Smooth muscle cell (in vitro differentiated cells): Measurements from ENCODE around the gene CDC42EP4. TPM values are rescaled to one million over a fixed set of nuclear protein-coding genes. Genes with fewer than 3 reads are reported as not detected.

Experiments
- DNase-seq: peaks from one replicate; lab custom pipeline; 2025; ENCODE audit not compliant: unreplicated experiment; lab: John Stamatoyannopoulos, UW
- H2AFZ ChIP-seq: fragments of 200-600 bp; sonication (generic); 2 replicates; pipeline ENCODE4 v1.6.0; 2016; ENCODE audit warnings: antibody characterized with exemption, low read depth, mild to moderate bottlenecking
- H3F3A ChIP-seq: fragments of 200-600 bp; sonication (generic); 2 replicates; pipeline ENCODE4 v1.6.0; 2017; ENCODE audit warnings: antibody characterized with exemption, low read depth
- H3K27ac ChIP-seq: fragments of 200-600 bp; sonication (generic); 2 replicates; pipeline ENCODE4 v1.5.1; 2016; ENCODE audit warnings: low read depth, mild to moderate bottlenecking
- H3K27me3 ChIP-seq: fragments of 200-600 bp; sonication (generic); 2 replicates; pipeline ENCODE4 v1.6.1; 2016; ENCODE audit warnings: low read depth, mild to moderate bottlenecking
- H3K36me3 ChIP-seq: fragments of 200-600 bp; sonication (generic); 2 replicates; pipeline ENCODE4 v1.5.1; 2016; ENCODE audit warnings: low read depth
- H3K4me1 ChIP-seq: fragments of 200-600 bp; sonication (generic); 2 replicates; pipeline ENCODE4 v1.5.1; 2016; ENCODE audit warnings: low read depth
- H3K4me2 ChIP-seq: fragments of 200-600 bp; sonication (generic); 2 replicates; pipeline ENCODE4 v1.6.0; 2016; ENCODE audit warnings: mild to moderate bottlenecking
- H3K4me3 ChIP-seq: fragments of 200-600 bp; sonication (generic); 2 replicates; pipeline ENCODE4 v1.5.1; 2016; ENCODE audit warnings: mild to moderate bottlenecking
- H3K79me2 ChIP-seq: fragments of 200-600 bp; sonication (generic); 2 replicates; pipeline ENCODE4 v1.6.0; 2016; ENCODE audit warnings: low read depth, mild to moderate bottlenecking
- H3K9ac ChIP-seq: fragments of 200-600 bp; sonication (generic); 2 replicates; pipeline ENCODE4 v1.6.0; 2016; ENCODE audit warnings: low read depth
- H3K9me3 ChIP-seq: fragments of 200-600 bp; sonication (generic); replicated peaks from 2 replicates; pipeline ENCODE4 v1.5.1; 2016; ENCODE audit warnings: low read depth
- H4K20me1 ChIP-seq: fragments of 200-600 bp; sonication (generic); 2 replicates; pipeline ENCODE4 v1.6.0; 2016; ENCODE audit warnings: low read depth
- CTCF ChIP-seq: fragments of 200-600 bp; sonication (generic); IDR thresholded peaks from 2 replicates; pipeline ENCODE4 v1.5.1; 2017; ENCODE audit warnings: borderline replicate concordance, mild to moderate bottlenecking, antibody characterized with exemption; ENCODE audit not compliant: insufficient read depth, poor library complexity, severe bottlenecking
- WGBS: methylation state at CpG from one replicate; pipeline ENCODE4 v1.1.7; 2016; ENCODE audit warnings: low lambda C conversion rate; 5-methylcytosine and 5-hydroxymethylcytosine counted together
- polyA plus RNA-seq: library from polyadenylated mRNA; unstranded; fragments of >200 nt; fragmentation: Nextera tagmentation; extraction: Ambion mirVana; gene quantifications from 2 replicates; pipeline ENCODE4 v1.2.1, GENCODE V29; 2016
- total RNA-seq: library from RNA; depleted of rRNA; stranded (reverse); fragments of >200 nt; gene quantifications from 2 replicates; pipeline ENCODE4 v1.2.3, GENCODE V29; 2014

Gene CDC42EP4
- total and polyA plus RNA-seq, 2 experiments from 2014 or later = 15.1 to 21.4 TPM

DNA sequence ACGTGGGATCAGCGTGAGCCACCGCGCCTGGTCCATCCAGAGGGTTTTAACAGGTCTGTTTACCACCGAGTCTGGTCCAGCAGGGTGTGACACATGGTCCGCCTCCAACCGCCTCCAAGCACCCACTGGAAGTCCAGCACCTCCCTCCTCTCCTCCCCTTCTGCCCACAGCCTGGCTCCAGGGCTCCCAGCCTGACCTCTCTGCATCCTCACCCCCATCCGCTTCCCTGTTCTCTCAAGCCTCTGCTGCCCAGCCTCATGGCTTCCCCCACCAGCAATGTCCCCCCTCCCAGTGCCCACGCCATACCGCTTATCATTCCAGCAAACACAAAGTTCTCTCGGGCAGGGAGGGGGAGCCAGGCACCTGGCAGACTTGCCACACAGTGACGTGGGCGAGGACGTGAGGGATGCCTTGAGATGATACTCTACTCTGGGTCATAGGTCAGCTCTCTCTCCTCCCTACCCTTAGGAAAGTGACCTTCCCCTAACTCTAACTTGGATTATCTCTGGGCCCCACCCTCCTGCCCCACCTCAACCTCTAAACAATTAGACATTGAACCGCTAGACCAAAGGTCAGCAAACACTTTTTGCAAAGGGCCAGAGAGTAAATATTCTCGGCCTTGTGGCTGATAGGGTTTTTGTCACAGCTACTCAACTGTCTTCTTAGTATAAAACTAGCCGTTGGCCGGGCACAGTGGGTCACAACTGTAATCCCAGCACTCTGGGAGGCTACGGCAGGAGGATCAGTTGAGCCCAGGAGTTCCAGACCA is 23.1 kb downstream of the CDC42EP4 start:
- no peaks in the 10 kb centered on the region for H3F3A ChIP-seq
- no peak overlapping the region for H3K4me3 ChIP-seq
- DNase-seq = no peak
- WGBS = 90% methylated on average over 18 of the region's 19 CpGs
- H3K4me2 ChIP-seq = no peak overlapping the region
- no peaks in the 10 kb centered on the region for H3K9me3 ChIP-seq
- H3K4me1 ChIP-seq = peaks cover 7% of the 10 kb centered on the region
- TF ChIP-seq CTCF = no peak
- H3K79me2 ChIP-seq = peaks cover 40% of the 10 kb centered on the region
- peaks cover 93% of the 10 kb centered on the region for H4K20me1 ChIP-seq
- no peak overlapping the region for H2AFZ ChIP-seq
- no peaks in the 10 kb centered on the region for H3K27me3 ChIP-seq
- no peak overlapping the region for H3K9ac ChIP-seq
- H3K36me3 ChIP-seq = no peaks in the 10 kb centered on the region
- H3K27ac ChIP-seq = no peak overlapping the region

DNA sequence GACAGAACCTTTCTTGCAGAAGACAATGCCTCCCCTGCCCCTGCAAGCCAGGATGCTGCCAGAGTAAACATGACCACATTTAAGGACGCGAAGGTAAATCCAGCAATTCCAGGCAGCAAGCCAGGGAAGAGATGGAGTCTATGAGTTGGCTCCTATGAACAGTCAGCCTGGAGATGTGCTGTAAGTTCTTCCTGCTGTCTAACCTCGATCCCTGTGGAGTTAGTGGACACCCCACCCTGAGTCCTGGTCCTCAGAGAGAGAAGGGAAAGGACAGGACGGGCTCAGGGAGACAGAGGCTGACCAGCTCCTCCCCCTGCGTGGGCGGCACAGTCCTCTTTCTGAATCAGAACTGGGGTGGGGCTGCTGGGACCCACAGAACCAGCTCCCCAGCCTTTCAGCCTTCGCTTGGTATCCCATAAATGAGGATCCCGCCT is 24.9 kb downstream of the CDC42EP4 start:
- DNase-seq = no peak
- Histone ChIP-seq H3K36me3 (no peaks in the 10 kb centered on the region), H4K20me1 (peaks cover 92% of the 10 kb centered on the region), H3F3A (no peaks in the 10 kb centered on the region), H2AFZ (no peak overlapping the region), H3K79me2 (peaks cover 32% of the 10 kb centered on the region), H3K4me2 (no peak overlapping the region), H3K4me1 (peaks cover 10% of the 10 kb centered on the region), H3K27me3 (no peaks in the 10 kb centered on the region), H3K27ac (no peak overlapping the region), H3K9ac (no peak overlapping the region), H3K9me3 (no peaks in the 10 kb centered on the region), H3K4me3 (no peak overlapping the region)
- TF ChIP-seq CTCF = no peak
- WGBS = 80% methylated on average over 8 of the region's 8 CpGs

DNA sequence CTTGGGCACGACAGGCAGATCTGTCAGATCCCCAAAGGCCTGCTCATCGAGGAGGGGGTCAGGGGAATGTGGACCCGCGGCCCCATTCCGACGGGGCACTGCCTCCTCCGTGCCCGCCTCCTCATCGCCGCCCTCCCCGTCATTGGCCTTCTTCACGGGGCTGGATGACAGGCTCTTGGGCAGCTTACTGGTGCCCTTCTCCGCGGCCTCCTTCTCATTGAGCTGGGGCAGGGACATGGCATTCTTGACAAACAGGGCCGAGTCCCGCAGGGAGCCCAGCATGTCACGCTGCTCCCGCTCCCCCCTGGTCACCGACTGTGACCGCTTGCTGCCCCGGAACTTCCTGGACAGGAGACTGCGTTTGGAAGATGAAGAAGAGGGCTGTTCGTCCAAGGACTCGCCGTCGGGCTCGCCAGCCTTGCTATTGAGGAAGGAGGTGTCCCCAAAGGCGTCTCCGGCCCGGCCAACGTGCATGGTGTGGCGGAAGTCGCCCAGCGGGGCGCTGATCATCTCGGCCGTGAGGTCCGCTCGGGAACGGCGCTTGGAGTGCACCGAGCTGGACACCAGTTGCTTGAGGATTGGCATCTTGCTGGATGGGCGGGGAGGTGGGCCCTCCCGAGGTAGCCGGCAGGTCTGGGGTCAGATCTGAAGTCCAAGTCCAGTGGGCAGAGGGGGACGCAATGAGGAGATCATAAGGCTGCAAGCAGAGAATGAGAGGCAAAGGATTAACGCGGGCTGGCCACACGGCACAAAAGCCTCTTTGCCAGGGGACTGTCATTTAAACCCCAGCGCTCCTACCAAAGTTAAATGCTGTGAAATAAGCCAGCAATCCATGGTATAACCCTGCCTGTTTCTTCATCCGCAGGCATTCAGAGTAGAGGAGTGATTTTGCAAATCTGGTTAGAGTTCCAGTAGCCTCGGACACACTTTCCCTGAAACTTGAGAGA is 25.6 kb downstream of the CDC42EP4 start:
- peaks cover 10% of the 10 kb centered on the region for H3K4me1 ChIP-seq
- no peaks in the 10 kb centered on the region for H3K27me3 ChIP-seq
- TF ChIP-seq CTCF = no peak
- H3K4me3 ChIP-seq = no peak overlapping the region
- H4K20me1 ChIP-seq = peaks cover 88% of the 10 kb centered on the region
- H3K79me2 ChIP-seq = peaks cover 32% of the 10 kb centered on the region
- no peaks in the 10 kb centered on the region for H3F3A ChIP-seq
- H2AFZ ChIP-seq = no peak overlapping the region
- no peak overlapping the region for H3K4me2 ChIP-seq
- H3K27ac ChIP-seq = no peak overlapping the region
- 97% methylated on average over 52 of the region's 52 CpGs for WGBS
- no peak overlapping the region for H3K9ac ChIP-seq
- no peak for DNase-seq
- H3K36me3 ChIP-seq = no peaks in the 10 kb centered on the region
- no peaks in the 10 kb centered on the region for H3K9me3 ChIP-seq
